OCI-LY1 (cell line): ENCODE data around the gene PLXNA2.

Experiments used
- CTCF ChIP-seq: fragments of 200-600 bp; sonication (generic), shearing (Covaris generic); IDR thresholded peaks from 2 replicates; pipeline ENCODE4 v1.5.1; 2017; ENCODE audit warnings: mild to moderate bottlenecking, antibody characterized with exemption, low read length, moderate library complexity, mixed read lengths
- EZH2 ChIP-seq: fragments of 200-600 bp; sonication (generic), shearing (Covaris generic); IDR thresholded peaks from 2 replicates; pipeline ENCODE4 v1.8.0; 2017; ENCODE audit warnings: borderline replicate concordance, mixed run types, mild to moderate bottlenecking, antibody characterized with exemption, low read length, moderate library complexity, mixed read lengths

GRCh38 chr1:208278638-208279037 lies 34.5 kb upstream of the PLXNA2 start:
- no peak for TF ChIP-seq CTCF
- no peak for TF ChIP-seq EZH2
